GM19468 (cell line): Measurements from ENCODE around the gene GABRB2.
"Not testable (repeated sequence)": the region's sequence is repeated elsewhere in the genome, so short reads cannot be mapped to it uniquely, and the experiment has no call there.

Experiments
- ATAC-seq: cut with Tn5 transposase; IDR thresholded peaks from one replicate; pipeline ENCODE4 v1.9.1; 2021; ENCODE audit warnings: mild to moderate bottlenecking, moderate library complexity, moderate number of reproducible peaks; ENCODE audit not compliant: unreplicated experiment; ENCODE audit errors: extremely low read depth

GABRB2 gene

DNA sequence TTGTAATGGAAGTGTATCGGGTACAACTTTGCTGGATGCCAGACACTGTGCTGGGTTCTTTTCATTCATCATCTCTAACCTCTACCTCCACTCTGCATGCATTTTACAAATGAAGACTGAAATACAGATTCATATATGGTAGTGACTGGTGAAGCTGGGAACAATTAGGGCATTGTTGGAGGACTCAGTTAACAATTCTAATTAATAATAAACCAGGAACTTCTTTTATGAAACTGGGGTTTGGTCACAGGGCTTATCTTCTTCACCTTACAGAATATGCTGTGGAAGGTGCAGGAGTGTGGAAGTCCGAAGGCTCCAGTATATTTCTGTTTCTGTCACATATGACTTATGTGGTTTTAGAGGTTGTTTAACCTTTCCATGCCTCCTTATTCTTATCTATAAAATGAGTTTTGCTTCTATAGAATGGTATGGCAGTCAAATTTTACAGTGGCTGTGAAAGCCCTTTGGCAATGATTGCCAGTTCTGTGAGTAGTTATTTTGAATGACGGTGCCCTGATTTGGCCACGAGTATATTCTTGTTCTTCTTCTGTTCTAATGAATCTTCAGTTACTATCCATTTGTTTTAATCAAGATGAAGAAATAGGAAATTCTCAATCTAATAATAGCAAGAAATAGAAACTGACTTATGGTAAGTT lies 284.7 kb downstream of the GABRB2 start:
- ATAC-seq, result no peak

DNA sequence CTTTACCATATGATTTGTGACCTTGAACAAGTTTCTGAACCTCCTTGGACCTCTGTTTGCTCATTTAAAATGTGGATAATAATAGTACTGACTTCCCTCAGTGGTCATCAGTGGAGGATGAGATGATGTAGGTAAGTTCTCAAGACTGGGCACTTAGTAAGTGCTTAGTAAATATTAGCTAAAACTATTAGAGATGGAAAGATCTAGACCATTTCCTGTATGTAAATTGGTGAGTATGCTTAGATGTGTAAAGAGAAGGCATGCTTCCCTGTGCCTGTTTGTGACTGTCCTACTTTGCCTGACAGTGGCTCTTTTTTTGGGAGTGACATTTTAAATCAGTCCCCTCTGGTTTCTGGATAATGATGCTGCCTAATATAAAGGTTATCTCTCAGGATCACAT lies 288.1 kb downstream of the GABRB2 start:
- no peak for ATAC-seq

DNA sequence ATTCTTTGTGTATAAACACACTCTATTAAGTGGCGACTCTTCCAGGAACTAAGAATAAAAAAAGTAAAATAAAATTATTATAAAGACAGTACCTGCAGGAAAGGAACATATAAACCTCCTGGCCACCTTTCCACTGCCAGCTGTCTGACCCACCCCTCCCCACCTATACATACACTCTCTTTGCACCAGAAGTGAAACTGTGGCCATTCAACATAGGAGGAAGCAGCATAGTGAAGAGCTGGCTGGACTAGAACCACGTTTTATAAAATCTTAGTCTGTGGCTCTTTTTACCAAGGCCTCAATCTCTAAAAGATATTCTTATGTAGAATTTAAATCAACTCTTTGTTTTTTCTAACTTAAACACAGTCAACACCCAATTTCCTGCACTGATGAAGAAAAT lies 289.6 kb downstream of the GABRB2 start:
- ATAC-seq, result no peak

DNA sequence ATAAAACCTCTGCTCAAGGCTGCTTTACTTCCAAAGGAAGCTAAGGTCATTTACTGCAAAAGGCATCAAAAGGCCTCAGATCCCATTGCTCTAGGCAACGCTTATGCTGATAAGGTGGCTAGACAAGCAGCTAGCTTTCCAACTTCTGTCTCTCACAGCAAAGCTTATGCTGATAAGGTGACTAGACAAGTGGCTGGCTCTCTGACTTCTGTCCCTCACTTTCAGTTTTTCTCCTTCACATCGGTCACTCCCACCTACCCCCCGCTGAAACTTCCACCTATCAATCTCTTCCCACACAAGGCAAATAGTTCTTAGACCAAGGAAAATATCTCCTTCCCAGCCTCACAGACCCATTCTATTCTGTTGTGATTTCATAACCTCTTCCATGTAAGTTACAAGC lies 293.6 kb downstream of the GABRB2 start:
- not testable (repeated sequence) for ATAC-seq

DNA sequence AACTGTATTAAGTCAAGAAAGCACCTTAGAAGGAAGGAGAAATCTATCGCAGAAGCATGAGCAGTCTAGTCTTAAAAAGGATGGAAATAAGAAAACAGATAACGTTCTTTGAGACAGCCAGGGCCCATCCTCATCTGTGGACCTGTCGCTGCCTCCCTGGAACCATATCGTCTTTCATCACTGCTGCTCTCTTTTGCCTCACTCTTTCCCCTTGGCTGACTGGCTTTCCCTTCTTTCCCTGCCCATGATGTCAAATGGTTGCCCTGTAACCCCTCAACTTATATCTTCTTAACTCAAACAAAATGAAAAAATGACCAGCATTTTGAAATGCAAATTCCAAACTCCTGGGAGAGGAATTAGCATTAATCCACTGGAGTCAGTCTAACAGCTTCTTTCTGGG lies 299.8 kb downstream of the GABRB2 start:
- ATAC-seq, result no peak

DNA sequence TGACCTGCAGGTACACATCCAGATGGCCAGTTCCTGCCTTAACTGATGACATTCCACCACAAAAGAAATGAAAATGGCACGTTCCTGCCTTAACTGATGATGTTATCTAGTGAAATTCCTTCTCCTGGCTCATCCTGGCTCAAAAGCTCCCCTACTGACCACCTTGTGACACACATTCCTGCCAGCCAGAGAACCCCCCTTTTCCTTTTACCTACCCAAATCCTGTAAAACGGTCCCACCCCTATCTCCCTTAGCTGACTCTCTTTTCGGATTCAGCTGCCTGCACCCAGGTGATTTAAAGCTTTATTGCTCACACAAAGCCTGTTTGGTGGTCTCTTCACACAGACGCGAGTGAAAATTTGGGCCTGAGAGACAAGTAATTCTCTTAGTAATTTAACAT lies 300.7 kb downstream of the GABRB2 start:
- ATAC-seq, result not testable (repeated sequence)
